AG09309 (cell line): Measurements from ENCODE around the gene SEC61A1.

Source experiments
- DNase-seq: peaks from one replicate; pipeline ENCODE4 v3.0.0-alpha.2; 2010; ENCODE audit warnings: low read depth
- H3K4me3 ChIP-seq: 2 replicates; pipeline ENCODE4 v1.5.1; 2011; ENCODE audit warnings: mild to moderate bottlenecking, low read depth, low read length, moderate library complexity; ENCODE audit not compliant: control insufficient read depth
- TF ChIP-seq, protein P1 (sequence below): IDR thresholded peaks from 2 replicates; pipeline ENCODE4 v1.5.1; 2011; ENCODE audit warnings: mild to moderate bottlenecking, low read depth, low read length, inconsistent platforms; ENCODE audit not compliant: insufficient read depth, control insufficient read depth; ENCODE audit errors: missing control alignments

The SEC61A1 gene

DNA sequence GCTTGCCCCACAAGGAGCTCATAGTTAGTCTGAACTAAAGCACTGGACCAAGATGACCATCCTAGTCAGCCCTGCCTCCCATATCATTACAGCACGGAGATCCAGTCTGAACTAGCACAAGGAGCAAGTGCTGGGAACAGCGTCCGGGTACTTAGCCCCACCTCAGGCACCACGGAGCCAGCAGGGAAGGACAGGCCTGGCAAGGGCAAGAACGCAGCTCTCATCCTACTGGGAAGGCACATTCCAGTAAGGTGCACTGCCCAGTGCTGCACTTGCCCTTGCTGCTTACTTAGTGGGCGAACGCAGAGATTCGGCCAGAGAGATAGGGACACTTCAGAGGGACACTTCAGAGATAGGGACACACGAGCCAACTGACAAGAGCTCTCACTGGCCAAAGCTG, 27.6 kb downstream of the SEC61A1 start:
- TF ChIP-seq, protein P1, sequence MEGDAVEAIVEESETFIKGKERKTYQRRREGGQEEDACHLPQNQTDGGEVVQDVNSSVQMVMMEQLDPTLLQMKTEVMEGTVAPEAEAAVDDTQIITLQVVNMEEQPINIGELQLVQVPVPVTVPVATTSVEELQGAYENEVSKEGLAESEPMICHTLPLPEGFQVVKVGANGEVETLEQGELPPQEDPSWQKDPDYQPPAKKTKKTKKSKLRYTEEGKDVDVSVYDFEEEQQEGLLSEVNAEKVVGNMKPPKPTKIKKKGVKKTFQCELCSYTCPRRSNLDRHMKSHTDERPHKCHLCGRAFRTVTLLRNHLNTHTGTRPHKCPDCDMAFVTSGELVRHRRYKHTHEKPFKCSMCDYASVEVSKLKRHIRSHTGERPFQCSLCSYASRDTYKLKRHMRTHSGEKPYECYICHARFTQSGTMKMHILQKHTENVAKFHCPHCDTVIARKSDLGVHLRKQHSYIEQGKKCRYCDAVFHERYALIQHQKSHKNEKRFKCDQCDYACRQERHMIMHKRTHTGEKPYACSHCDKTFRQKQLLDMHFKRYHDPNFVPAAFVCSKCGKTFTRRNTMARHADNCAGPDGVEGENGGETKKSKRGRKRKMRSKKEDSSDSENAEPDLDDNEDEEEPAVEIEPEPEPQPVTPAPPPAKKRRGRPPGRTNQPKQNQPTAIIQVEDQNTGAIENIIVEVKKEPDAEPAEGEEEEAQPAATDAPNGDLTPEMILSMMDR = no peak
- no peak for DNase-seq
- no peak overlapping the region for H3K4me3 ChIP-seq

- no peak overlapping the region for H3K4me3 ChIP-seq
- TF ChIP-seq, protein P1 = no peak
- DNase-seq = peak; percentile 59
These were observed 28.3 kb downstream of the SEC61A1 start for GRCh38 chr3:128080323-128081080.

GRCh38 chr3:128081226-128081625, 29.0 kb downstream of the SEC61A1 start:
- DNase-seq = no peak
- TF ChIP-seq, protein P1 = no peak
- no peak overlapping the region for H3K4me3 ChIP-seq

GRCh38 chr3:128081846-128082245, 29.6 kb downstream of the SEC61A1 start:
- peak; percentile 23 for DNase-seq
- H3K4me3 ChIP-seq = no peak overlapping the region

GRCh38 chr3:128082546-128082945, 30.3 kb downstream of the SEC61A1 start:
- TF ChIP-seq, protein P1 = no peak
- H3K4me3 ChIP-seq = no peak overlapping the region
- DNase-seq = no peak

More at GRCh38 chr3:128081846-128082245, 29.6 kb downstream of the SEC61A1 start:
- TF ChIP-seq, protein P1 = no peak

- TF ChIP-seq, protein P1 = no peak
- no peak overlapping the region for H3K4me3 ChIP-seq
- DNase-seq = no peak
These were observed 31.2 kb downstream of the SEC61A1 start for GRCh38 chr3:128083396-128083795.
